GM12878 (cell line): ENCODE results near the gene NT5C3B. TPM values are rescaled to one million over a fixed set of nuclear protein-coding genes. Genes with fewer than 3 reads are reported as not detected.

Source experiments
- ATAC-seq: fragments of 200-7000 bp; cut with Tn5 transposase; 3 replicates; pipeline ENCODE4 v1.9.1; 2020; ENCODE audit warnings: mild to moderate bottlenecking, moderate library complexity
- BruUV-seq: library from RNA; stranded (reverse); fragments of 400-500 nt; replicated peaks from 2 replicates; lab custom pipeline; 2021; lab: Mats Ljungman, UMichigan
- CTCF ChIA-PET: fragments of 300-600 bp; sonication (Branson Sonifier 250); formaldehyde crosslinking; extraction: SDS; loops from one replicate; lab custom pipeline; 2021; ENCODE audit warnings: inconsistent platforms; lab: Yijun Ruan, JAX
- POLR2A ChIA-PET: fragments of 350-600 bp; formaldehyde crosslinking; extraction: SDS; loops from one replicate; lab custom pipeline; 2021; ENCODE audit warnings: inconsistent platforms; lab: Charles Lee
- RAD21 ChIA-PET: fragments of 300-600 bp; sonication (Branson Sonifier 250); formaldehyde crosslinking; loops from one replicate; lab custom pipeline; 2023; ENCODE audit warnings: antibody characterized with exemption; ENCODE audit not compliant: unreplicated experiment; lab: Charles Lee
- SMC1A ChIA-PET: fragments of 300-600 bp; sonication (Branson Sonifier 250); formaldehyde crosslinking; loops from one replicate; lab custom pipeline; 2023; ENCODE audit not compliant: unreplicated experiment, uncharacterized antibody; lab: Charles Lee
- DNase-seq: peaks from one replicate; pipeline ENCODE4 v3.0.0-alpha.2; 2011; ENCODE audit warnings: low read depth, low spot score
- FAIRE-seq: peaks from 3 replicates; lab custom pipeline; 2011; peaks lifted over from hg19 to GRCh38; lab: Jason Lieb, UNC
- H2AFZ ChIP-seq: 2 replicates; pipeline ENCODE4 v1.6.0; 2011; ENCODE audit warnings: low read depth, low read length, control low read depth; ENCODE audit not compliant: control insufficient read depth
- H3K27ac ChIP-seq: 2 replicates; pipeline ENCODE4 v1.5.1; 2011; ENCODE audit warnings: control low read depth; ENCODE audit not compliant: control insufficient read depth, insufficient read depth
- H3K27me3 ChIP-seq, 2 experiments: replicated peaks in 1 of 2; 2 replicates each; pipeline versions ENCODE4 v1.6.0 to v1.6.1; 2011; ENCODE audit warnings: low read length in 1 of 2; ENCODE audit not compliant: control insufficient read depth in 2 of 2, insufficient read depth in 2 of 2
- H3K36me3 ChIP-seq, 2 experiments: 2 replicates each; pipeline ENCODE4 v1.5.1; 2011; ENCODE audit warnings: low read length in 1 of 2; ENCODE audit not compliant: control insufficient read depth in 2 of 2, insufficient read depth in 2 of 2
- H3K4me1 ChIP-seq: 2 replicates; pipeline ENCODE4 v1.6.1; 2011; ENCODE audit warnings: mild to moderate bottlenecking, low read length, moderate library complexity, mixed read lengths; ENCODE audit not compliant: control insufficient read depth, insufficient read depth
- H3K4me2 ChIP-seq: 2 replicates; pipeline ENCODE4 v1.6.0; 2011; ENCODE audit warnings: control low read depth; ENCODE audit not compliant: control insufficient read depth, insufficient read depth
- H3K4me3 ChIP-seq: fragments of 200-600 bp; sonication (generic); 2 replicates; pipeline ENCODE4 v1.5.1; 2016
- H3K79me2 ChIP-seq: 2 replicates; pipeline ENCODE4 v1.6.0; 2011; ENCODE audit warnings: low read length; ENCODE audit not compliant: control insufficient read depth, insufficient read depth
- H3K9ac ChIP-seq: 2 replicates; pipeline ENCODE4 v1.8.0; 2011; ENCODE audit warnings: low read length, control low read depth, mixed read lengths; ENCODE audit not compliant: control insufficient read depth, insufficient read depth
- H3K9me3 ChIP-seq: replicated peaks from 3 replicates; pipeline ENCODE4 v1.5.1; 2011; ENCODE audit warnings: mild to moderate bottlenecking, low read length; ENCODE audit not compliant: control insufficient read depth, insufficient read depth
- H4K20me1 ChIP-seq: 2 replicates; pipeline ENCODE4 v1.6.0; 2011; ENCODE audit not compliant: control insufficient read depth, insufficient read depth
- CBFB ChIP-seq: IDR thresholded peaks from 2 replicates; pipeline ENCODE4 v1.6.1; 2016; ENCODE audit warnings: antibody characterized with exemption, low read depth
- CREM ChIP-seq: IDR thresholded peaks from 2 replicates; pipeline ENCODE4 v1.6.1; 2014; ENCODE audit warnings: antibody characterized with exemption, low read depth
- FOXK2 ChIP-seq: fragments of 450-650 bp; IDR thresholded peaks from 2 replicates; pipeline ENCODE4 v1.6.1; 2017; ENCODE audit warnings: mild to moderate bottlenecking, moderate library complexity
- HDAC2 ChIP-seq: fragments of 200-600 bp; sonication (generic); IDR thresholded peaks from 2 replicates; pipeline ENCODE4 v1.6.1; 2017
- HDAC6 ChIP-seq: fragments of 200-600 bp; sonication (generic); IDR thresholded peaks from one replicate; pipeline ENCODE4 v1.8.0; 2017; ENCODE audit warnings: antibody characterized with exemption; ENCODE audit not compliant: unreplicated experiment
- JUND ChIP-seq: IDR thresholded peaks from 2 replicates; pipeline ENCODE4 v1.6.1; 2012; ENCODE audit warnings: low read depth, mild to moderate bottlenecking, low read length, improper control_type of control experiment, moderate library complexity
- KLF5 ChIP-seq: fragments of 450-650 bp; IDR thresholded peaks from 2 replicates; pipeline ENCODE4 v1.6.1; 2014; ENCODE audit warnings: mild to moderate bottlenecking; ENCODE audit not compliant: partially characterized antibody
- POLR2AphosphoS2 ChIP-seq: IDR thresholded peaks from 2 replicates; pipeline ENCODE4 v1.6.1; 2011; ENCODE audit warnings: low read depth, mild to moderate bottlenecking, low read length, improper control_type of control experiment, moderate library complexity
- SIX5 ChIP-seq: IDR thresholded peaks from 2 replicates; pipeline ENCODE4 v1.6.1; 2011; ENCODE audit warnings: mild to moderate bottlenecking, low read depth, low read length, moderate library complexity; ENCODE audit not compliant: severe bottlenecking
- TBL1XR1 ChIP-seq: IDR thresholded peaks from 2 replicates; pipeline ENCODE4 v1.6.1; 2012; ENCODE audit warnings: low read depth, low read length, improper control_type of control experiment
- TCF3 ChIP-seq: IDR thresholded peaks from 2 replicates; pipeline ENCODE4 v1.6.1; 2012; ENCODE audit warnings: low read depth, mild to moderate bottlenecking, low read length, borderline replicate concordance; ENCODE audit not compliant: insufficient read depth
- TCF7 ChIP-seq: IDR thresholded peaks from 2 replicates; pipeline ENCODE4 v1.6.1; 2014; ENCODE audit warnings: antibody characterized with exemption, borderline replicate concordance
- ZZZ3 ChIP-seq: IDR thresholded peaks from 2 replicates; pipeline ENCODE4 v1.6.1; 2011; ENCODE audit warnings: low read depth; ENCODE audit not compliant: control insufficient read depth, insufficient read length
- WGBS: methylation state at CpG from one replicate; pipeline ENCODE4 v1.1.6; 2016; ENCODE audit warnings: low lambda C conversion rate; ENCODE audit not compliant: insufficient replicate concordance, insufficient coverage; ENCODE audit errors: missing lambda C conversion rate; 5-methylcytosine and 5-hydroxymethylcytosine counted together
- in situ Hi-C: fragments of 300-500 bp; cut with MboI; formaldehyde crosslinking; loops from 9 replicates; pipeline ENCODE4 v1.14.3; 2018; ENCODE audit warnings: mixed read lengths
- intact Hi-C: fragments of 100-400 bp; cut with micrococcal nuclease; formaldehyde crosslinking; loops from one replicate; pipeline ENCODE4 v1.14.2; 2022; ENCODE audit not compliant: unreplicated experiment
- polyA plus RNA-seq, 11 experiments: library from polyadenylated mRNA; depleted of rRNA in 4 of 11; unstranded in 6 of 11; stranded (reverse) in 5 of 11; fragments of >200 nt; fragmentation: Nextera tagmentation in 4 of 11; fragmentation: Illumina TruSeq in 1 of 11; extraction: Ambion mirVana in 4 of 11; extraction: Trizol in 1 of 11; gene quantifications; 1 replicate in 1 of 11; 2 replicates in 10 of 11; pipeline versions ENCODE4 v1.2.1 to v1.2.3, GENCODE V29; 2011 to 2016; ENCODE audit warnings: inconsistent platforms in 2 of 11, missing spikeins in 2 of 11, low read depth in 1 of 11
- total RNA-seq, 4 experiments: library from RNA; depleted of rRNA in 3 of 4; stranded (reverse); fragments of >200 nt in 3 of 4; fragmentation: Illumina TruSeq in 1 of 4; extraction: Trizol in 1 of 4; gene quantifications; 2 replicates each; pipeline versions ENCODE4 v1.2.1 to v1.2.3, GENCODE V29; 2013 to 2021
- TF ChIP-seq, protein P1 (sequence below): fragments of 450-650 bp; IDR thresholded peaks from 2 replicates; pipeline ENCODE4 v1.6.1; 2017; ENCODE audit warnings: low read depth, mild to moderate bottlenecking, moderate library complexity
- TF ChIP-seq, protein P2 (sequence below): fragments of 450-650 bp; IDR thresholded peaks from 2 replicates; pipeline ENCODE4 v1.6.1; 2014; ENCODE audit warnings: mild to moderate bottlenecking

Gene NT5C3B
- total and polyA plus RNA-seq, 10 of the 15 experiments (the other 5 are each of a cell fraction or from before 2014, with no cell fraction given): 0.52 to 64.6 (median 41.0) TPM

DNA sequence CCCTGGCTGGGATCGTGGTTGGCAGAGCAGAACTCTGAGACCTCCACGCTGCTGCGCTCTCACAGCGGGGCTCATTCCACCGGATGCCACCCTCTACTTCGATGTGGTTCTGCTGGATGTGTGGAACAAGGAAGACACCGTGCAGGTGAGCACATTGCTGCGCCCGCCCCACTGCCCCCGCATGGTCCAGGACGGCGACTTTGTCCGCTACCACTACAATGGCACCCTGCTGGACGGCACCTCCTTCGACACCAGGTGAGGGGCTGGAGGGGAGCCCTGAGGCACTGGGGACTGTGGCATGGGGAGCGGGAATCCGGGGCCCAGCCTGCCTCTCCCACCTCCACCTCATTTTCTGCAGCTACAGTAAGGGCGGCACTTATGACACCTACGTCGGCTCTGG is 18.0 kb downstream of the NT5C3B start (continued):
- TF ChIP-seq, protein P1, sequence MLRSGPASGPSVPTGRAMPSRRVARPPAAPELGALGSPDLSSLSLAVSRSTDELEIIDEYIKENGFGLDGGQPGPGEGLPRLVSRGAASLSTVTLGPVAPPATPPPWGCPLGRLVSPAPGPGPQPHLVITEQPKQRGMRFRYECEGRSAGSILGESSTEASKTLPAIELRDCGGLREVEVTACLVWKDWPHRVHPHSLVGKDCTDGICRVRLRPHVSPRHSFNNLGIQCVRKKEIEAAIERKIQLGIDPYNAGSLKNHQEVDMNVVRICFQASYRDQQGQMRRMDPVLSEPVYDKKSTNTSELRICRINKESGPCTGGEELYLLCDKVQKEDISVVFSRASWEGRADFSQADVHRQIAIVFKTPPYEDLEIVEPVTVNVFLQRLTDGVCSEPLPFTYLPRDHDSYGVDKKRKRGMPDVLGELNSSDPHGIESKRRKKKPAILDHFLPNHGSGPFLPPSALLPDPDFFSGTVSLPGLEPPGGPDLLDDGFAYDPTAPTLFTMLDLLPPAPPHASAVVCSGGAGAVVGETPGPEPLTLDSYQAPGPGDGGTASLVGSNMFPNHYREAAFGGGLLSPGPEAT: no peak
- TF ChIP-seq TCF7: no peak
- no peak for TF ChIP-seq FOXK2
- no peak for TF ChIP-seq HDAC6
- no peak for TF ChIP-seq TBL1XR1
- TF ChIP-seq CBFB: no peak

DNA sequence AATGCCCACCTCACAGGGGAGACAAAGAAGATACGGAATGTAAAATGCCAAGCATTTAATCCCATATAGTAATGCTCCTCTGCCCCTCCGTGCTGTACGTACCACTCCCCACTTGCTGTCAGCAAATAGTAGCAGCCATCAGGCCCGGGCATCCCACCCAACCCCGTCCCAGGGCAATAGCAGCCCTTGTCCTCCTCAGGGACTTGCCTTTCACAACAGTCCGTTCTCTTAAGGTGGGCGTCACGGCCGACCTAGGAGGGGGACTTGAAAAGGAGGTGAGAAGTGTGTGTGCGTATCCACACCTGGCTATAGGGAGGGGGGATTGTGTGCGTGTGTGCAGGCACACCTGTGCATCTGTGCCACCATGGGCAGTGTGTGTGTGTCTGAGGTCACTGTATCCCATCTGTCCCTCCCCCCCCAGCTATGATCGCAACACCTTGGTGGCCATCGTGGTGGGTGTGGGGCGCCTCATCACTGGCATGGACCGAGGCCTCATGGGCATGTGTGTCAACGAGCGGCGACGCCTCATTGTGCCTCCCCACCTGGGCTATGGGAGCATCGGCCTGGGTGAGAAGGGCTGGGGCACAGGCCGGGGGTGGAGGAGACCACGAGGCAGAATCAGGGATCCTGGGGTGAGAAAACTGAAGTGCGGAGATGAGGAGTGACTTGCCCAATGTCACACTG is 19.3 kb downstream of the NT5C3B start:
- ChIA-PET CTCF (no interaction called here), POLR2A (interaction anchor here (0.6 kb wide), 1 partner anchor 198 kb away, joined by 4 read pairs; no protein-coding TSS in a partner anchor), RAD21 (no interaction called here), SMC1A (no interaction called here)
- TF ChIP-seq HDAC2: no peak
- TF ChIP-seq CREM: no peak
- no peak for TF ChIP-seq POLR2AphosphoS2
- TF ChIP-seq KLF5: no peak
- TF ChIP-seq JUND: no peak
- TF ChIP-seq, protein P2, sequence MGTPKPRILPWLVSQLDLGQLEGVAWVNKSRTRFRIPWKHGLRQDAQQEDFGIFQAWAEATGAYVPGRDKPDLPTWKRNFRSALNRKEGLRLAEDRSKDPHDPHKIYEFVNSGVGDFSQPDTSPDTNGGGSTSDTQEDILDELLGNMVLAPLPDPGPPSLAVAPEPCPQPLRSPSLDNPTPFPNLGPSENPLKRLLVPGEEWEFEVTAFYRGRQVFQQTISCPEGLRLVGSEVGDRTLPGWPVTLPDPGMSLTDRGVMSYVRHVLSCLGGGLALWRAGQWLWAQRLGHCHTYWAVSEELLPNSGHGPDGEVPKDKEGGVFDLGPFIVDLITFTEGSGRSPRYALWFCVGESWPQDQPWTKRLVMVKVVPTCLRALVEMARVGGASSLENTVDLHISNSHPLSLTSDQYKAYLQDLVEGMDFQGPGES: no peak
- TF ChIP-seq SIX5: no peak
- TF ChIP-seq TCF3: peak; percentile 18; the same call in 1 of the 2 replicates
- TF ChIP-seq ZZZ3: no peak
- H3K27ac ChIP-seq: no peak overlapping the region
- in situ Hi-C loops (no loop called here), intact Hi-C loops (no loop called here)
- no peak overlapping the region for H3K4me2 ChIP-seq
- H3K9me3 ChIP-seq: no peaks in the 10 kb centered on the region
- ATAC-seq: no peak
- no peaks in the 10 kb centered on the region; the same call in 1 of the 2 replicates for H4K20me1 ChIP-seq
- H3K79me2 ChIP-seq: no peaks in the 10 kb centered on the region
- H2AFZ ChIP-seq: no peak overlapping the region
- H3K4me1 ChIP-seq: peaks cover 15% of the 10 kb centered on the region
- no TSS peak for BruUV-seq
- H3K9ac ChIP-seq: no peak overlapping the region
- no peak overlapping the region for H3K4me3 ChIP-seq
- H3K27me3 ChIP-seq: peaks cover 0 to 7% of the 10 kb centered on the region in 2 experiments; a peak in 2 of 4 replicates
- no peaks in the 10 kb centered on the region for H3K36me3 ChIP-seq
- DNase-seq: no peak
- WGBS: 72% methylated on average over 23 of the region's 23 CpGs
- FAIRE-seq: no peak
